Measurements from ENCODE around the gene TADA3.
"Not testable (repeated sequence)": the region's sequence is repeated elsewhere in the genome, so short reads cannot be mapped to it uniquely, and the experiment has no call there.

Gene TADA3

DNA sequence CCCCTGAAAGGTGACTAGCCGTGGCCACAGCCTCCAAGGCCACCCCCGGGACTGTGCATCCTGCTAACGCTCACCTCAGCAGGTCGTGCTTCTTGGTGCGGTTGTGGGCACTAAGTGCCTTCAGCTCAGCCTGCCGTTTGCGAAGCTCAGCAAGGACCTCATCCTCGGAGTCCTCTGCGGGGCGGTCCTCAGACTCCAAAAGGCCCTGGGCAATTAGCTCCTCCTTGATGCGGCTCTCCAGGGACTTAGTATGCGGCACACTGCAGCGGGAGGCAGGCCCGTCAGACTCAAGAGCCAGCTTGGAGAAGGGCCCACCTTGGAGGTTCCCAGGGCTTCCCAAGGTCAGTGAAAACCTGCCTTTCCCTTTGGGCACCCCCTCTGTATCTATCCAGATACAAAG, 8.3 kb downstream of the TADA3 start:
- DNase-seq = no peak

DNA sequence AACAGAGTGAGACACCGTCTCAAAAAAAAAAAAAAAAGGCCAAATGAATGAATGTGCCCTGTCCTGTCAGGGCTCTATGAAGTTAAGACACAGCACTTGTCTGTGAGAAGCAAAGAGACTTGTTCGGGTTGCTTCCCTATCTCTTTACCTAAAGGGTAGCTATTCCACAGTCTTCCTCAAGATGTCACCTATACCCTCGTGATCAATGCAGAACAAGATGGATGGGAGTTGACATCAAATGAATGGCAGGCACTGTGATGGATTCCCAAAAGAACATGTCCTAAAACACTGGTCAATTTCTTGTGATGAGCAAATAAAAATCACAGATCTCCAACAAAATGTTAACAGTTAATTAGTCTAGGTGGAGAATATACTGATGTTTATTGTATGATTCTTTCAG, 9.5 kb downstream of the TADA3 start:
- DNase-seq = no peak

- DNase-seq = no peak
These were observed 10.2 kb downstream of the TADA3 start for GRCh38 chr3:9781978-9782603.

- DNase-seq = no peak
These were observed 10.7 kb downstream of the TADA3 start for GRCh38 chr3:9781551-9781950.

DNA sequence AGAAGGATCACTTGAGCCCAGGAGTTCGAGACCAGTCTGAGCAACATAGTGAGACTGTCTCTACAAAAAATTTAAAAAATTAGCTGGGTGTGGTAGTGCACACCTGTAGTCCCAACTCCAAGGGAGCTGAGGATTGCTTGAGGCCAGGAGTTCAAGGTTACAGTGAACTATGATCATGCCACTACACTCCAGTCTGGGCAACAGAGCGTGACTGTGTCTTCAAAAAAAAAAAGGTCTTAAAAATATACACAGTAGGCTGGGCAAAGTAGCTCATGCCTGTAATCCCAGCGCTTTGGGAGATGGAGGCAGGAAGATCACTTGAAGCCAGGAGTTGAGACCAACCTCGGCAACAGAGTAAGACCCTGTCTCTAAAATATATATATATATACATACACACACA, 11.4 kb downstream of the TADA3 start:
- no peak for DNase-seq

DNA sequence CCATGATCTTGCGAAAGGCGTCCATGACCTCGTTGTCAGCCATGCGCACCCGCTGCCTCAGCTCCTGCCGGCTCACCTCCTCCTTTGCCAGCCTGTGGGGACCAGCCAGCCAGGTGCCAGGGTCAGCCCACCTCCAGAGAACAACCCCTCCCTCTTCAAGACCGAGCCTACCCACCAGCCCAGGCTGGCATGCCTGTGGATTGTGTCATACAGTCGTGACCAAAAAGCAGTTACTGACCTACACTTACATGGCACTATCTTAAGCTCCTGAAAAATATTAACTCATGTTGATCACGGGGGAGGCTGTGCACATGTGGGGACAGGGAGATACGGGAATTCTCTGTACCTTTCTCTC, 11.8 kb downstream of the TADA3 start:
- DNase-seq = no peak

- no peak for DNase-seq
These were observed 12.4 kb downstream of the TADA3 start for GRCh38 chr3:9779721-9780457.

DNA sequence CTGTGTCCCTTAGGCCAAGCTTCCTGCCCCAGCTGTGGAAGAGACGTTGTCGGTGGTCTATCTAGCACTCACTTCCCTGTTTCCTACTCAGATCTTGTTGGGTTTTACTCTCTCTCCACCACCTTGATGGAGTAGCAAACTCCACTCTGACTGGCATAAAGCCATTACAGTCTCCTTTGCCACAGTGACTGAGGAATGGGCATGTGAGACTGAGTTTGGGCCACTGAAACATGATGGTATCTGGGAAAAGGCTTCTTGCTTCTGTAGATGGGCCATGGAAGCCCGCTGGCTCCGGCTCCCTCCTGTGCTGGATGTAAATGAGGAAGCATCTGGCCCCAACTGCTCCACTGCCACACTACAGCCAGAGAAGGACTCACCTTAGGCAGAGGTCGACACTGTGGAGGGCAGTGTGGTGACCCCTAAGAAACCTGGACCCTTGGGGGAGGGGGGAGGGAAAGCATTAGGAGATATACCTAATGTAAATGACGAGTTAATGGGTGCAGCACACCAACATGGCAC, 13.1 kb downstream of the TADA3 start:
- no peak for DNase-seq

- DNase-seq = peak; percentile 48 to 57
These were observed 13.9 kb downstream of the TADA3 start for GRCh38 chr3:9778143-9779074.

- DNase-seq = no peak
These were observed 14.6 kb downstream of the TADA3 start for GRCh38 chr3:9777694-9778021.

DNA sequence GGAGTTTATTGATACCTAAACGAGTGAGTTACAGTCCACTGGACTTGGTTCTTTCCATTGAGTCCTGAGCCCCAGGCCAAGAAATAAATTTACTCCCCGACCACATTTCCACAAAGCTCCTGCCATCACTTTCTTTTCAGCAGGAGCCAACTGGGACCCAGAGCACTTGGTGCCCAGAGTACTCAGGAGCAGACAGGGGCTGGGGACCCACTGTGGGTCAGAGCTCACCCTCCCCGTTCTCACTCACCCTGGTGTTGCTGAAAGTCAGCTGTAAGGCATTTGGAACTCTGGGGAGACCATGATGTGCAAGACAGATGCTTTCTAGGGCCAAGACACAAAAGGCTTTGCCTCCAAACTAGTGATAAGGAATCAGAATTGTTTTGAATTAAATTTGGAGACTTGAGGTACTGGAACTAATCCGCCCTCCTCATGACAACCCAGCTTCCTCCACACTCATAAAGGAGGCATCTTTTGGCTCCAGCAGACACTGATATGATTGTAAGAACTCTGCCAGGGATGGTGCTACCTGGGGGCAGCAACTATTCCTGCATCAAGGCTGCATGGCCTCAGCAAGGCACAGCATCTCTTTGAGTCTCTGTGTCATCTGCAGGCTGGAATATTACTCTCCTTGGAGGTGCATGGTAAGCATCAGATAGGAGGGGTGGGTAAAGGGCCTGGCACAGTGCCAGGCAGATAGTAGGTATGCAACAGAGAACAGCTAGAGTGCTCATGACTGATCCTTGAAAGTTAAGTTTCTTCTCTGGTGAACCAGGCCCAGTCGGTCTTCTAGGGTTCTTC, 15.2 kb downstream of the TADA3 start:
- DNase-seq = no peak

DNA sequence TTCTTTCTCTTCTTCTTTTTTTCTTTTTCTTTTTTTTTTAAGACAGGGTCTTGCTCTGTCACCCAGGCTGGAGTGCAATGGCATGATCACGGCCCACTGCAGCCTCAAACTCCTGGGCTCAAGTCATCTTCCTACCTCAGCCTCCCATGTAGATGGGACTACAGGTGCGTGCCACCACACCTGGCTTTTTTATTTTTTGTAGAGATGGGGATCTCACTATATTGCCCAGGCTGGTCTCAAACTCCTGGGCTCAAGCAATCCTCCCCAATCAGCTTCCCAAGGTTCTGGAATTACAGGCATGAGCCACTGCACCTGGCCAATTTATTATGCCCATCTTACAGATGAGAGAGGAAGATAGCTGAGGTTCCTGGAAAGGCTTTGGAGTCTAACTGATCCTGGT, 21.3 kb downstream of the TADA3 start:
- not testable (repeated sequence) for DNase-seq

DNA sequence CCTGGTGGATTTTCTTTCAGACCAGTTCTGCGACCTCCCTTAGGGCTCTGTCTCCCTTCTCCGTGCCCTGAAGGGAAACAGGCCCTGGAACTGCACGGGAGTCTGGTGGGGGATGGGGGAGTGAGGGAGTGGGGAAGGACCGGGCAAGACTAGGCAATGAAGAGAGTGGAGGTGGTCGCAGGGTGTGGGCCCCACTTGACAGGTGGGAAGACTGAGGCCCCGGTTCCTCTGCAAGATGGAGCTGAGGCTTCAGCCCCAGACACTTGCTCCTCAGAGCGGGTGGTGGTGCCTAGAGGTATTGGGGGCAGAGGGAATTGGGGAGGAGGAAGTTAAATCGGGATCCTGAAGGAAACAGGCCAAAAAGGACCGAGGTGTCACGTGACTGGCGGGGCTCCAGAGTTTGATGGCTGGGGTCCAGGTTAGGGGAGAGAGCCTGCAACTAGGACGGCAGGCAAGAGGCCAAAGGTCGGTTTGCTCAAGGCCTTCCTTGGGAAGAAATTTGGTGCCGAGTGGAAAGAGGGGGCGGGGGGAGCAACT, 21.9 kb downstream of the TADA3 start:
- DNase-seq = no peak

DNA sequence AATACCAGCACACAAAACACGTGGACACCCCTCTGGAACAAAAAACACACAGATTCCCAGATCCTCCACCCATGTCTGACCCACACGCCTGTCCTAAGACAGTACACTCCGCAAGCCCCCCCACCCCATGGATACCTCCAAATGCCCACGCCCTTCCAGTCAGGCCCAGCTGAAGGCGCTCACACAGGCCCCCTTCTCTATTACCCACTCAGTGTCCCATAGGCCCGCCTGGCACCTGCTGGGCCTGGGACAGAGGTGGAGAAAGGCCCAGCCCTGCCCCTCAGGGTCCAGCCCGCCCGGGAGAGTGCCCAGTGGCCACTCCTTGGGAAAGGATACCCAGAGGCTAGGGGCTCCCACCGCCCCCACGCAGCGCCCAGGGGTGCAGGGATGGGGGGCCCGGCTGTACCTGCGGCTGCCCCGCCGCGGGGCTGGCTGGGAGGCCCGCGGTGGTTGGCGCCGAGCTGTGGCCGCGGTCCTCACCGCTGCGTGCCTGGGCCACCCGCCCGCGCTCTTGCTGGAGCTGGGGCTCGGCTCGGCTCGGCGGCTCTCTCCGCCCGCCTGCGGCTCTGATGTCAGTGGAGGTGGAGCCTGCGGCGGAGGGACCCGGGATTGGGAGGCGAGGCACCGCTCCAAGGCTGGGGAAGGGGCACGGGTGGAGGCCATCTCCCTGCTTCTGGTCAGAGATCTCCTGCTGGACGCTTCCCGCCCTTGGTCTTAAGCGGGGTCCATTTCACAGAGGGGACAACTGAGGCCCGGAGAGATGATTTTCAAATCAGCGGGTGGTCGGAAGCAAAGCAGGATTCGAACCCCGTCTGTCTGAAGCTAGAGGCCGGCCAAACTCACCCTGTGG, 22.6 kb downstream of the TADA3 start, which contains the start of gene CAMK1:
CAMK1 (minus strand) TSS at position 522 of the 850 bp plus-strand sequence. CDS start 2,198 bp downstream, outside the sequence.
- DNase-seq = peak; percentile 52 to 54

DNA sequence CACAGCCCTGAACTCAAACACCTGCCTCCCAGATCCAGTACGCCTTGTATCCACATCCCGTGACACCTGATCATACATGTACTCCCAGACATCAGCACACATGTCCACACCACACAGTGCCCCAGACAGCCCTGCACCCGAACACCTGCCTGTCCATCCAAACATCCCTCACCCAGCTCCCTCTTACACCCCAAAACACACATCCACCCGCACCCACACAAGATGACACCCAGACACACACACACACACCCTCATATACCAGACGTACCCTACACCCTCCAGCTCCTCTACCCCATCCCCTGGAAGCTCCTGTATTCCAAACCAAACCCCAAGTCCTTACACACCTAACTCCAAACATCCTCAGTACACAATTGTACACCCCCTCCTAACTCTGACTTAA, 23.3 kb downstream of the TADA3 start:
- no peak for DNase-seq

DNA sequence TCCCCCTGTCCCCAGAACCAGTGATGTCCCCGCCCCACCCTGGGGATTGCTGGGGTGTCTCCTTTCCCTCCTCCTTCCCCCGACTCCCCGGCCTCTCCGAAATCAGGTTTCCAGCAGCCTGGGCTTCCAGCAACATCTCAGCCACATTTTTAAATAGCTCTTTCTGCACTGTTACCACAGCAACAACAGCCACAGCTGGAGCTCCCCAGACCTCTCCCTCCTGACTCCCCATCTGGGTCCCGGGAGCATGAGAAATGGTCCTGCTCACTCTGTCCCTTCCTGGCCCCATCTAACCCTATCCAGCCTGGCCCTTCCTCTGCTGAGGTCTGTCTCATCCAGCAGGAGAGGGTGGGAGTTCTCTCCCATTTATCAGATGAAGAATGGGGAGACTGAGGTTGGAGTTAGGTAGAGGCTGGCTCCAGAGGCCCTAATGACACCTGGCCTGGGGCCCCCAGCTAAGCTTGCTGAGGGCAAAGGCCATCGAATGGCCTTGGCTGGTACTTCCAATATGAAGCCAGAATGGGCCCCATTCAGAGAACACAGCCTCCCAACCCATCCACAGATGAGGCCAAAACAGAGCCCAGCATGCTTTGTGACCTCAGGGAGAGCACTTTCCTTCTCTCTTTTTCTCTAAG, 24.0 kb downstream of the TADA3 start:
- DNase-seq = no peak

DNA sequence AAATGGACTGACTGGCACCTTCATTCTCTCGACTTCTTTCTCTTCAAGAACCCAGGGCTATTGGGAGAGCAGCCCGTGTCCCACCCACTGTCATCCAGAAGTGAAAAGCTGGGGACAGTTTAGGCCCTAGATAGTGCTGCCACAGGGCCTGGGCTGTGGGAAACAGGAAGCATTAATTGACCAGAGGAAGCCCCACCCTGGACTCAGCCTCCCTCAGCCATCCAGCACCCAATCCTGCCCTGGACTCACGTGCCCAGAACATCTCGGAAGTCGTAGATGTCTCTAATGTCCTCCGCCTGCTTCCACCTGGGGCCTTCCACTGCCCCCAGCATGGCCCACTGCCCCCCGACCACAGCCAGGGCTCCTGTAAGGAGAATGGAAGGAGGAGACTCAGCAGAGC, 24.9 kb downstream of the TADA3 start:
- no peak for DNase-seq

- DNase-seq = no peak
These were observed 26.4 kb downstream of the TADA3 start for GRCh38 chr3:9765865-9766264.

GRCh38 chr3:9762871-9763270, 29.4 kb downstream of the TADA3 start:
- no peak for DNase-seq

- DNase-seq = no peak
These were observed 30.4 kb downstream of the TADA3 start for GRCh38 chr3:9761919-9762318.
